Neural progenitor cell (in vitro differentiated cells): ENCODE results near the gene DEFB116. TPM values are rescaled to one million over a fixed set of nuclear protein-coding genes. Genes with fewer than 3 reads are reported as not detected.

Experiments used
- DNase-seq: peaks from one replicate; pipeline ENCODE4 v3.0.0-alpha.2; 2016; ENCODE audit warnings: low spot score
- H2AFZ ChIP-seq: fragments of 200-600 bp; sonication (generic); replicated peaks from 2 replicates; pipeline ENCODE4 v1.6.1; 2016; ENCODE audit warnings: antibody characterized with exemption
- H3F3A ChIP-seq: fragments of 200-600 bp; sonication (generic); 2 replicates; pipeline ENCODE4 v1.6.1; 2016; ENCODE audit warnings: antibody characterized with exemption, low read depth
- H3K27ac ChIP-seq: fragments of 200-600 bp; sonication (generic); 2 replicates; pipeline ENCODE4 v1.5.1; 2016; ENCODE audit warnings: mild to moderate bottlenecking
- H3K27me3 ChIP-seq: fragments of 200-600 bp; sonication (generic); 2 replicates; pipeline ENCODE4 v1.6.1; 2016; ENCODE audit warnings: mild to moderate bottlenecking, moderate library complexity
- H3K36me3 ChIP-seq: fragments of 200-600 bp; sonication (generic); 2 replicates; pipeline ENCODE4 v1.5.1; 2016
- H3K4me1 ChIP-seq: fragments of 200-600 bp; sonication (generic); 2 replicates; pipeline ENCODE4 v1.6.1; 2016; ENCODE audit warnings: mixed run types
- H3K4me2 ChIP-seq: fragments of 200-600 bp; sonication (generic); 2 replicates; pipeline ENCODE4 v1.6.1; 2016
- H3K4me3 ChIP-seq: fragments of 200-600 bp; sonication (generic); 2 replicates; pipeline ENCODE4 v1.5.1; 2016
- H3K79me2 ChIP-seq: fragments of 200-600 bp; sonication (generic); 2 replicates; pipeline ENCODE4 v1.6.1; 2016; ENCODE audit warnings: low read depth
- H3K9ac ChIP-seq: fragments of 200-600 bp; sonication (generic); 2 replicates; pipeline ENCODE4 v1.6.1; 2016
- H3K9me3 ChIP-seq: fragments of 200-600 bp; sonication (generic); 2 replicates; pipeline ENCODE4 v1.5.1; 2016; ENCODE audit warnings: low read depth
- H4K20me1 ChIP-seq: fragments of 200-600 bp; sonication (generic); 2 replicates; pipeline ENCODE4 v1.6.1; 2016; ENCODE audit warnings: low read depth
- H3K27ac Mint-ChIP-seq: 3 replicates; pipeline ENCODE4 v1.8.0; 2021; ENCODE audit warnings: mixed read lengths
- H3K27me3 Mint-ChIP-seq: 2 replicates; pipeline ENCODE4 v1.8.0; 2022; ENCODE audit warnings: low read depth, mild to moderate bottlenecking, inconsistent platforms, moderate library complexity, mixed read lengths; ENCODE audit not compliant: insufficient read depth
- H3K36me3 Mint-ChIP-seq: 3 replicates; pipeline ENCODE4 v1.8.0; 2021; ENCODE audit warnings: mixed read lengths
- H3K4me1 Mint-ChIP-seq: 3 replicates; pipeline ENCODE4 v1.8.0; 2021; ENCODE audit warnings: mixed read lengths
- H3K4me3 Mint-ChIP-seq: 3 replicates; pipeline ENCODE4 v1.8.0; 2021; ENCODE audit warnings: mild to moderate bottlenecking, moderate library complexity, mixed read lengths
- H3K9me3 Mint-ChIP-seq: 3 replicates; pipeline ENCODE4 v1.8.0; 2020; ENCODE audit warnings: mixed read lengths
- EZH2 ChIP-seq: fragments of 200-600 bp; sonication (generic); IDR thresholded peaks from 2 replicates; pipeline ENCODE4 v1.6.1; 2017; ENCODE audit warnings: antibody characterized with exemption, mild to moderate bottlenecking, moderate library complexity
- EZH2phosphoT487 ChIP-seq: fragments of 200-600 bp; sonication (generic); IDR thresholded peaks from 2 replicates; pipeline ENCODE4 v1.6.1; 2017; ENCODE audit warnings: antibody characterized with exemption
- total RNA-seq: library from RNA; depleted of rRNA; stranded (reverse); fragments of >200 nt; gene quantifications from 2 replicates; pipeline ENCODE4 v1.2.3, GENCODE V29; 2015; ENCODE audit warnings: low replicate concordance
- TF ChIP-seq, protein P1 (sequence below): fragments of 200-600 bp; sonication (generic); IDR thresholded peaks from 2 replicates; pipeline ENCODE4 v1.5.1; 2017; ENCODE audit warnings: antibody characterized with exemption, mild to moderate bottlenecking

DEFB116 gene, protein sequence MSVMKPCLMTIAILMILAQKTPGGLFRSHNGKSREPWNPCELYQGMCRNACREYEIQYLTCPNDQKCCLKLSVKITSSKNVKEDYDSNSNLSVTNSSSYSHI
- not detected in 2 replicates for total RNA-seq

DNA sequence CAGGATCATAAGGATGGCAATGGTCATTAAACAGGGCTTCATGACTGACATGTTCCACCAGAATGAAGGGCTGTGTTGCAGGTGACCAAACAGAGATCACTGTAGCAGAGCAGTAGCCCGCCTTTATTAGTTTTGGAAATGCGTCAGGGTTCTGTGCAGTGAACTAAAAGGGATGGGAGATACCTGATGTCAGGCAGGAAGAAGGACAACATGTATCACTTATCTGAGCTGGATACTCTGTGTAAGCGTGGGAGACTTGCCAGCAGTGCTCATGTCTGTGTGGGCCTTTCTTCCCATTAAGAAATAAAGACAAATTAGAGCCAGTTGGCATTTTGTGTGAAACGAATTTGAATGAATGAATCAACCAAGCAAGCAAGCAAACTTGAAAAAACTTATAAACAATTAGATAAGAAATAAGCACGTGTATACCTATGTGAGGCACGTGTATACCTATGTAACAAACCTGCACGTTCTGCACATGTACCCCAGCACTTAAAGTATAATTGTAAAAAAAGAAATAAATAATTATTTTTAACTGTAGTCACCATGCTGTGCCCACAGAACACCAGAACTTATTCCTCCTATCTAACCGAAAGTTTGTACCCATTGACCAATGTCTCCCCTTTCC lies at the start of gene DEFB116:
Gene DEFB116 (minus strand): TSS at position 51 of the 628 bp plus-strand sequence. CDS start 0 bp downstream, at position 51.
- Histone ChIP-seq H3K27me3 (no peaks in the 10 kb centered on the region), H3K27ac (no peak within 1 kb of the TSS), H3K9me3 (peaks cover 52% of the 10 kb centered on the region), H3K4me3 (no peak within 1 kb of the TSS), H3K4me1 (no peaks in the 10 kb centered on the region), H3K36me3 (no peaks in the 10 kb centered on the region), H3F3A (no peaks in the 10 kb centered on the region), H3K79me2 (no peaks in the 10 kb centered on the region), H2AFZ (no peak within 1 kb of the TSS), H4K20me1 (no peaks in the 10 kb centered on the region), H3K9ac (no peak within 1 kb of the TSS), H3K4me2 (no peak within 1 kb of the TSS)
- H3K4me3 Mint-ChIP-seq, result no peak within 1 kb of the TSS
- no peaks in the 10 kb centered on the region for H3K36me3 Mint-ChIP-seq
- no peaks in the 10 kb centered on the region for H3K4me1 Mint-ChIP-seq
- TF ChIP-seq, protein P1, sequence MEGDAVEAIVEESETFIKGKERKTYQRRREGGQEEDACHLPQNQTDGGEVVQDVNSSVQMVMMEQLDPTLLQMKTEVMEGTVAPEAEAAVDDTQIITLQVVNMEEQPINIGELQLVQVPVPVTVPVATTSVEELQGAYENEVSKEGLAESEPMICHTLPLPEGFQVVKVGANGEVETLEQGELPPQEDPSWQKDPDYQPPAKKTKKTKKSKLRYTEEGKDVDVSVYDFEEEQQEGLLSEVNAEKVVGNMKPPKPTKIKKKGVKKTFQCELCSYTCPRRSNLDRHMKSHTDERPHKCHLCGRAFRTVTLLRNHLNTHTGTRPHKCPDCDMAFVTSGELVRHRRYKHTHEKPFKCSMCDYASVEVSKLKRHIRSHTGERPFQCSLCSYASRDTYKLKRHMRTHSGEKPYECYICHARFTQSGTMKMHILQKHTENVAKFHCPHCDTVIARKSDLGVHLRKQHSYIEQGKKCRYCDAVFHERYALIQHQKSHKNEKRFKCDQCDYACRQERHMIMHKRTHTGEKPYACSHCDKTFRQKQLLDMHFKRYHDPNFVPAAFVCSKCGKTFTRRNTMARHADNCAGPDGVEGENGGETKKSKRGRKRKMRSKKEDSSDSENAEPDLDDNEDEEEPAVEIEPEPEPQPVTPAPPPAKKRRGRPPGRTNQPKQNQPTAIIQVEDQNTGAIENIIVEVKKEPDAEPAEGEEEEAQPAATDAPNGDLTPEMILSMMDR, result no peak
- TF ChIP-seq EZH2phosphoT487 (no peak), EZH2 (no peak)
- no peak within 1 kb of the TSS for H3K27ac Mint-ChIP-seq
- DNase-seq, result no peak
- H3K9me3 Mint-ChIP-seq, result peaks cover 12% of the 10 kb centered on the region
- H3K27me3 Mint-ChIP-seq, result peaks cover 2% of the 10 kb centered on the region

DNA sequence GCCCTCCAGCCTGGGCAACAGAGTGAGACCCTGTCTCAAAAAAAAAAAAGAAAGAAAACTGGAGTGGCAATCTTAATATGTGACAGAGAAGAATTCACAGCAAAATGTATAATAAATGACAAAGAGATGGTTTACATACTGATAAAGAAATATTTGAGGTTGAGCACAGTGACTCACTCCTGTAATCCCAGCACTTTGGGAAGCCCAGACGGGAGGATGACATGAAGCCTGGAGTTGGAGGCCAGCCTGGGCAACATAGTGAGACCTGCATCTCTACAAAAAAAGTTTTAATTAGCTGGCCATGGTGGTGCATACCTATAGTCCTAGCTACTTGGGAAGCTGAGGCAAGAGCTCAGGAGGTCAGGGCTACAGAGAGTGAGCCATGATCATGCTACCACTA lies 47.6 kb upstream of the DEFB116 start:
- TF ChIP-seq, protein P1, result no peak
- TF ChIP-seq EZH2, result no peak
- no peak for TF ChIP-seq EZH2phosphoT487
- Histone ChIP-seq H2AFZ (no peak overlapping the region), H3F3A (no peaks in the 10 kb centered on the region), H3K27ac (no peak overlapping the region), H3K4me2 (no peak overlapping the region), H3K79me2 (no peaks in the 10 kb centered on the region), H3K27me3 (no peaks in the 10 kb centered on the region), H3K4me3 (no peak overlapping the region), H3K36me3 (no peaks in the 10 kb centered on the region), H3K4me1 (no peaks in the 10 kb centered on the region), H3K9ac (no peak overlapping the region), H3K9me3 (peaks cover 16% of the 10 kb centered on the region), H4K20me1 (no peaks in the 10 kb centered on the region)
- Mint-ChIP-seq H3K27ac (no peak overlapping the region), H3K4me3 (no peak overlapping the region), H3K36me3 (no peaks in the 10 kb centered on the region), H3K27me3 (no peaks in the 10 kb centered on the region), H3K4me1 (no peaks in the 10 kb centered on the region), H3K9me3 (peaks cover 6% of the 10 kb centered on the region)
- DNase-seq, result no peak

GRCh38 chr20:31341470-31341869 lies 33.1 kb upstream of the DEFB116 start:
- peaks cover 14% of the 10 kb centered on the region for H3K9me3 ChIP-seq
- no peak overlapping the region for H2AFZ ChIP-seq
- H3K27me3 Mint-ChIP-seq, result no peaks in the 10 kb centered on the region
- H3K9ac ChIP-seq, result no peak overlapping the region
- no peak overlapping the region for H3K27ac ChIP-seq
- peaks cover 4% of the 10 kb centered on the region for H3K9me3 Mint-ChIP-seq
- no peak overlapping the region for H3K27ac Mint-ChIP-seq
- H3K36me3 ChIP-seq, result no peaks in the 10 kb centered on the region
- H3F3A ChIP-seq, result no peaks in the 10 kb centered on the region
- H3K4me3 ChIP-seq, result no peak overlapping the region
- H3K4me1 ChIP-seq, result no peaks in the 10 kb centered on the region
- TF ChIP-seq, protein P1, result no peak
- TF ChIP-seq EZH2 (no peak), EZH2phosphoT487 (no peak)
- H3K79me2 ChIP-seq, result no peaks in the 10 kb centered on the region
- H4K20me1 ChIP-seq, result no peaks in the 10 kb centered on the region
- no peak for DNase-seq
- no peaks in the 10 kb centered on the region for H3K27me3 ChIP-seq
- H3K4me1 Mint-ChIP-seq, result no peaks in the 10 kb centered on the region
- no peak overlapping the region for H3K4me3 Mint-ChIP-seq
- no peaks in the 10 kb centered on the region for H3K36me3 Mint-ChIP-seq
- no peak overlapping the region for H3K4me2 ChIP-seq
